HepG2 (cell line): Measurements from ENCODE around the gene ZNF883. TPM values are rescaled to one million over a fixed set of nuclear protein-coding genes. Genes with fewer than 3 reads are reported as not detected.

ENCODE experiments used
- ARNT2 ChIP-seq: sonication (generic); formaldehyde crosslinking; IDR thresholded peaks from 2 replicates; pipeline ENCODE4 v1.8.0; 2022; ENCODE audit warnings: mild to moderate bottlenecking, low read depth, missing genetic modification reagents, moderate library complexity
- CREM ChIP-seq, 2 experiments: sonication (generic) in 1 of 2; formaldehyde crosslinking in 1 of 2; IDR thresholded peaks; 2 replicates each; pipeline versions ENCODE4 v1.4.0 to v1.6.1; 2016 to 2020; ENCODE audit warnings: antibody characterized with exemption in 1 of 2, mild to moderate bottlenecking in 1 of 2, missing genetic modification reagents in 1 of 2
- DBP ChIP-seq: sonication (generic); formaldehyde crosslinking; IDR thresholded peaks from 2 replicates; pipeline ENCODE4 v1.4.0; 2020; ENCODE audit warnings: missing genetic modification reagents; ENCODE audit errors: not compliant biosample characterization
- DNMT3B ChIP-seq: conservative IDR thresholded peaks from 2 replicates; pipeline ENCODE4 v1.6.1; 2016; ENCODE audit warnings: missing biosample characterization, control low read depth
- HIVEP1 ChIP-seq: sonication (generic); formaldehyde crosslinking; IDR thresholded peaks from 2 replicates; pipeline ENCODE4 v1.4.0; 2020; ENCODE audit warnings: mild to moderate bottlenecking, missing genetic modification reagents
- HNRNPLL ChIP-seq: fragments of 200-400 bp; formaldehyde crosslinking; IDR thresholded peaks from 2 replicates; pipeline ENCODE4 v1.6.1; 2017; ENCODE audit warnings: mild to moderate bottlenecking, low read depth, low read length; ENCODE audit not compliant: poor library complexity, severe bottlenecking
- JUNB ChIP-seq: sonication (generic); formaldehyde crosslinking; IDR thresholded peaks from 2 replicates; pipeline ENCODE4 v1.8.0; 2022; ENCODE audit warnings: missing genetic modification reagents, mild to moderate bottlenecking, borderline replicate concordance
- MYPOP ChIP-seq: sonication (generic); formaldehyde crosslinking; IDR thresholded peaks from 2 replicates; pipeline ENCODE4 v1.8.1; 2023; ENCODE audit warnings: mild to moderate bottlenecking, moderate library complexity, missing genetic modification reagents
- PITX1 ChIP-seq: sonication (generic); formaldehyde crosslinking; IDR thresholded peaks from 2 replicates; pipeline ENCODE4 v1.5.1; 2020; ENCODE audit warnings: mild to moderate bottlenecking, missing genetic modification reagents
- POGZ ChIP-seq: sonication (generic); formaldehyde crosslinking; IDR thresholded peaks from 2 replicates; pipeline ENCODE4 v1.4.0; 2020; ENCODE audit warnings: mild to moderate bottlenecking, missing genetic modification reagents
- RNF219 ChIP-seq: sonication (generic); formaldehyde crosslinking; IDR thresholded peaks from 2 replicates; pipeline ENCODE4 v1.5.0; 2020; ENCODE audit warnings: mild to moderate bottlenecking, missing genetic modification reagents
- SAFB2 ChIP-seq: sonication (generic); formaldehyde crosslinking; IDR thresholded peaks from 2 replicates; pipeline ENCODE4 v1.5.1; 2020; ENCODE audit warnings: missing genetic modification reagents, low read depth, mild to moderate bottlenecking, borderline replicate concordance
- ZBTB7B ChIP-seq: sonication (generic); formaldehyde crosslinking; IDR thresholded peaks from 2 replicates; pipeline ENCODE4 v1.4.0; 2020; ENCODE audit warnings: missing genetic modification reagents
- ZNF124 ChIP-seq: sonication (generic); formaldehyde crosslinking; IDR thresholded peaks from 2 replicates; pipeline ENCODE4 v1.4.0; 2020; ENCODE audit warnings: missing genetic modification reagents
- ZNF234 ChIP-seq: sonication (generic); formaldehyde crosslinking; conservative IDR thresholded peaks from 2 replicates; pipeline ENCODE4 v1.5.1; 2020; ENCODE audit warnings: mild to moderate bottlenecking, missing genetic modification reagents
- ZNF383 ChIP-seq: sonication (generic); formaldehyde crosslinking; IDR thresholded peaks from 2 replicates; pipeline ENCODE4 v1.4.0; 2020; ENCODE audit warnings: missing genetic modification reagents, mild to moderate bottlenecking, borderline replicate concordance
- ZNF510 ChIP-seq: sonication (generic); formaldehyde crosslinking; IDR thresholded peaks from 2 replicates; pipeline ENCODE4 v1.4.0; 2020; ENCODE audit warnings: low read depth, mild to moderate bottlenecking, missing genetic modification reagents
- ZNF543 ChIP-seq: sonication (generic); formaldehyde crosslinking; IDR thresholded peaks from 2 replicates; pipeline ENCODE4 v1.4.0; 2020; ENCODE audit warnings: mild to moderate bottlenecking, missing genetic modification reagents
- ZNF704 ChIP-seq: sonication (generic); formaldehyde crosslinking; IDR thresholded peaks from 2 replicates; pipeline ENCODE4 v1.8.1; 2023; ENCODE audit warnings: mild to moderate bottlenecking, inconsistent platforms, moderate library complexity, missing genetic modification reagents, borderline replicate concordance
- ZNF766 ChIP-seq: sonication (generic); formaldehyde crosslinking; IDR thresholded peaks from 2 replicates; pipeline ENCODE4 v1.5.0; 2020; ENCODE audit warnings: missing genetic modification reagents, borderline replicate concordance
- ZNF775 ChIP-seq: sonication (generic); formaldehyde crosslinking; IDR thresholded peaks from 2 replicates; pipeline ENCODE4 v1.4.0; 2020; ENCODE audit warnings: missing genetic modification reagents, mild to moderate bottlenecking, moderate library complexity, borderline replicate concordance
- polyA plus RNA-seq, 8 experiments: library from polyadenylated mRNA; depleted of rRNA in 3 of 8; stranded (reverse) in 7 of 8; unstranded in 1 of 8; fragments of >200 nt; fragmentation: Illumina TruSeq in 4 of 8; extraction: Trizol in 4 of 8; gene quantifications; 2 replicates each; pipeline versions ENCODE4 v1.2.1 to v1.2.3, GENCODE V29; 2011 to 2016; ENCODE audit warnings: low read depth in 4 of 8, missing spikeins in 1 of 8, mixed read lengths in 1 of 8; ENCODE audit not compliant: insufficient read depth in 1 of 8
- total RNA-seq, 5 experiments: library from RNA; depleted of rRNA; stranded (reverse); fragments of >200 nt; fragmentation: Illumina TruSeq; extraction: Trizol; gene quantifications; 2 replicates each; pipeline ENCODE4 v1.2.3, GENCODE V29; 2016; ENCODE audit warnings: low read depth in 1 of 5

Gene ZNF883
- total and polyA plus RNA-seq, 2 of the 13 experiments (the other 11 are each of a cell fraction or from before 2014, with no cell fraction given) = 5.3 to 10.0 TPM

- no peak for TF ChIP-seq ZNF704
- TF ChIP-seq MYPOP (CRISPR knock-in tag) = peak; percentile 40; the same call in 1 of the 2 replicates
- peak; percentile 89 for TF ChIP-seq POGZ (CRISPR knock-in tag)
- TF ChIP-seq HNRNPLL = peak; percentile 77
- peak; percentile 65; the same call in 1 of the 2 replicates for TF ChIP-seq ZNF124 (CRISPR knock-in tag)
- 0 out of 2 replicates have a peak, but pooled peaks have one; percentile 77 for TF ChIP-seq ZNF543
- TF ChIP-seq SAFB2 (CRISPR knock-in tag) = 0 out of 2 replicates have a peak, but pooled peaks have one; percentile 14
- no peak; the same call in 1 of the 2 replicates for TF ChIP-seq PITX1
- TF ChIP-seq DNMT3B (CRISPR knock-in tag) = no peak; the same call in 1 of the 2 replicates
- 0 out of 2 replicates have a peak, but pooled peaks have one; percentile 42 for TF ChIP-seq HIVEP1 (CRISPR knock-in tag)
- TF ChIP-seq JUNB = no peak; the same call in 1 of the 2 replicates
- TF ChIP-seq CREM (IDR thresholded peaks at IDR 0.05) = peak; percentile 92
- TF ChIP-seq CREM (CRISPR knock-in tag; IDR thresholded peaks at IDR 0.05) = no peak
- TF ChIP-seq ZNF383 (CRISPR knock-in tag) = no peak
- 0 out of 2 replicates have a peak, but pooled peaks have one; percentile 32 for TF ChIP-seq ZNF510 (CRISPR knock-in tag)
- TF ChIP-seq DBP (CRISPR knock-in tag) = no peak
- no peak for TF ChIP-seq RNF219
- TF ChIP-seq ARNT2 (CRISPR knock-in tag) = no peak
- TF ChIP-seq ZNF766 (CRISPR knock-in tag) = peak; percentile 24; the same call in 1 of the 2 replicates
- TF ChIP-seq ZNF234 (CRISPR knock-in tag) = peak; percentile 19; the same call in 1 of the 2 replicates
- no peak; the same call in 1 of the 2 replicates for TF ChIP-seq ZBTB7B (CRISPR knock-in tag)
- no peak for TF ChIP-seq ZNF775 (CRISPR knock-in tag)
Observed at GRCh38 chr9:113056191-113057106, 44.5 kb upstream of the ZNF883 start, which contains the start of gene ZFP37 (continued).
